GM12873 (cell line): ENCODE results near the gene ZNF217.

Experiments
- CTCF ChIP-seq: IDR thresholded peaks from 2 replicates; pipeline ENCODE4 v1.5.1; 2012; ENCODE audit warnings: low read depth, mild to moderate bottlenecking, moderate library complexity, low read length, control low read depth; ENCODE audit not compliant: insufficient read depth; ENCODE audit errors: missing control alignments

The ZNF217 gene

DNA sequence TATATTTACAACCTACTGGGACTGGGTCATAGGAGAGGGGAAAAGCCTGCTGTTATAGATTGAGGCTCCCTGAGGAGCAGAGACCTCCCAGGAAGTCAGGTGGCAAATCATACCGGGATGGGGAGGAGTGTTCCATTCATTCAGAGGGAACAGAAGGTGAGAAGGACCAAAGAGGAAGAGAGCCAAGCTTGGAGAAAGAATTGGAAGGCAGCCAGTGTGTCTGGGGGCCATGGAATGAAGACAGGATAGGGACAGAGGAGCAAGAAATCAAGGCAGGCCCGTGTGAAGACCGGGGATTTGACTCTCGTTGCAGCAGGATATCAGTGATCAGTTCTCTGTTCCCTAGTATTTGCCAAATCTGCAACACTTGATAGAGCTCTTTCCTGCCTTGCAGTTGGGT lies 5.7 kb upstream of the ZNF217 start:
- TF ChIP-seq CTCF = no peak

DNA sequence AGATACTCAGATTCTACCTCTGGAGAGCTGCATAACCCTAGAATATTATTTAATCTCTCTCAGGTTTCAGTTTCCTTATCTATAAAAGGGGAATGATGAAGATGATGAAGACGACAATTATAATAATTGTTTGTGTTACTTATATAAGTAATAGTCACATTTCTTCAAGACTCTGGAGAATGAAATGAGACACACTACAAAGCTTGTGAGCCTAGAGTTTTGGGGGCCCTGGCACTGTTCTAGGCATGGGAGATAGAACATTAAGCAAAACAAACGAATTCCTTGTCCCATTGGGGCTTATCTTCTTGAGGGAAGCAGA lies 5.4 kb upstream of the ZNF217 start:
- TF ChIP-seq CTCF = no peak

- no peak for TF ChIP-seq CTCF
Observed at GRCh38 chr20:53598140-53599043, 4.8 kb upstream of the ZNF217 start.

DNA sequence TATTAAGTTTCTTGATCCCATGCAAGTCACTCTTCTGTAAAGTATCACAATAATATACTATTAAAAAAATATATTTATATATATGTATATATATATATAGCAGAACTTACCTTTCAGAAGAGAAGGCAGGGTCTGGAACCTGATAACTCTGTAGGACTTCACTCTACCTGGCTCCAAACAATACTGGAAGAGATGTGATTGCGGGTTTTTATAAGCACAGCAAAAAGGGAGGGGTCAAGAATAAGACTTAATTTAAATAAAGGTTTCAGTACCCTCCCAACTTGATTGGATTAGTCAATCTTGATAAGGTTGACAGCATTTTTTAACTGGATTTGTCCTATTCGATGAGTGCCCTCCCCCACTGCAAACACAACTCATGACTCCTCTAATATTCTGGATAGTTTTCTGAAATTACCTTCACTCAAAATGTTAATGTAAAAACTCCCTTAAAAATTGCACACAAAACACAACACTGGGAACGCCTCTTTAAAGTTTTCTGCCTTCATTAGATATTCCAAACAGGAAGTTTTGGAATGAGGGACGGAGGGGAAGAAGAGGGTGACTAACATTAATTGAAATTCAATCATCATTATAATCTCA lies 4.0 kb upstream of the ZNF217 start:
- no peak for TF ChIP-seq CTCF

DNA sequence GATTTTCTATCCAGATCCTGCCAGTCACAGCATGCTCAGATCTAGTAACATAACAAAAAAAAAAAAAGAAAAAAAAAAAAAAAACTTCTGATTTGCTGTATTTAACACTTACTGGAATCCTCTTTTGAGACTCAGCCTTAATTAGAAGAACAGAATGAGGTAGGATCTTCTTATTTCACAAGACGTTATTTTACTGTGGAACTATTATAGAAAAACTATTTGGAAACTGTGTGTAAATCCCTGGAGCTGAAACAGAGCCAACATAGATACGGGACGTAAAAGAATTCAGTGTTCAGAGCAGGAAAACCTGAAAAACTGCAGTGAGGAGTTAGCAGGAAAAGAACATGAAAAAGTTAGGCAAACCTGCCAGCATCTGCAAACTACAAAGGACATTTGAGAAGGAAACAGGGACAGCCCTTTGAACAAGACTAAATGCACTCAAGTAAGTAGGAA lies 3.4 kb upstream of the ZNF217 start:
- TF ChIP-seq CTCF = no peak

GRCh38 chr20:53595018-53595378 lies 1.4 kb upstream of the ZNF217 start:
- no peak for TF ChIP-seq CTCF

DNA sequence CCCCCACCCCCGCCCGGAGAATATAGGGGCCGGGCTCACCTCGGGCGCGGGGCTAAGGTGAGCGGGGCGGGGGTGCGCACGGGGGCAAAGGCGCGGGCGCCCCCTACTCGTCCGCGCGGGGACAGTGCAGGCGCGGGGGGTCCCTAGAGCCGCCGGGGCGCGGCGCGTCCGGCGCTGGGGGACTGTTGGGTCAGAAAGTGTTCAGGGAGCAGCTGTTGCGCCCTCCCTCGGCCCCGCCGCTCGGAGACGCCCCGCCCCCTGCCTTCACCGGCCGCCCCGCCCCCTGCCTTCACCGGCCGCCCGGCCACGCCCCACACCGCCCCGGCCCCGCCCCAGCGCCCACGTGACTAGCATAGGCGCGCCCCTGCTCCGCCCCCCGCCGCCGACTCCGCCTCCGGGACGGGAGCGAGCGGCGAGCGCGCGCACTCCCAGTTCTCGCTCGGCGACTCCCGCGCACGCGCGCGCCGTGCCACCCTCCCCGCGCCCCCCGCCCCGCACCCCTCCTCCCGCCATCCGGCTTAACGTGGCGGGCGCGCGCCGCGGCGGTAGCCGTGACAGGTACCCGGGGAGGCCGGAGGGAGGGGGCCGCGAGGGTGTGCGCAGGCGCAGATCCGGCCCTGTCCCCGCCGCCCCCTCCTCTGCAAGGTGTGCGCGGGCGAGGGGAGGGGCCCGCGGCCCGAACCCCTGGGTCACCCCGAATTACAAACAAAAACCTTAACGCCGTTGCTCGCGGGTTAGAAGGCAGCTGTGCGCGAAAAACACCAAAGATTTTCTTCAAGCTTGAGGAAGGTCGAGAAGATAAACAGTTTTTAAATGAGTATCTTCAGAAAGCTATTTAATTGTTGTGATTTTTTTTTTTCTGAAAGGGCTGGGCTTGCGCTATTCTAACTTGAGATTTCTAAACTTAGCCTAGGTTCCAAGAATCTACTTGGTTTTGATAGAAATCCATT lies 704 bp upstream of the ZNF217 start:
- peak; percentile 37 for TF ChIP-seq CTCF
